NB4 (cell line): ENCODE measurements around the gene GRM8.

ENCODE experiments used
- MYC ChIP-seq: IDR thresholded peaks from 2 replicates; pipeline ENCODE4 v1.6.1; 2011; ENCODE audit warnings: low read depth, low read length
- POLR2A ChIP-seq: IDR thresholded peaks from 2 replicates; pipeline ENCODE4 v1.6.1; 2011; ENCODE audit warnings: mild to moderate bottlenecking; ENCODE audit not compliant: insufficient read length; ENCODE audit errors: extremely low read depth
- TF ChIP-seq, protein P1 (sequence below): IDR thresholded peaks from one replicate; pipeline ENCODE4 v1.5.1; 2012; ENCODE audit warnings: low read depth, low read length
- TF ChIP-seq, protein P2 (sequence below): IDR thresholded peaks from 2 replicates; pipeline ENCODE4 v1.6.1; 2011; ENCODE audit warnings: low read depth, low read length

DNA sequence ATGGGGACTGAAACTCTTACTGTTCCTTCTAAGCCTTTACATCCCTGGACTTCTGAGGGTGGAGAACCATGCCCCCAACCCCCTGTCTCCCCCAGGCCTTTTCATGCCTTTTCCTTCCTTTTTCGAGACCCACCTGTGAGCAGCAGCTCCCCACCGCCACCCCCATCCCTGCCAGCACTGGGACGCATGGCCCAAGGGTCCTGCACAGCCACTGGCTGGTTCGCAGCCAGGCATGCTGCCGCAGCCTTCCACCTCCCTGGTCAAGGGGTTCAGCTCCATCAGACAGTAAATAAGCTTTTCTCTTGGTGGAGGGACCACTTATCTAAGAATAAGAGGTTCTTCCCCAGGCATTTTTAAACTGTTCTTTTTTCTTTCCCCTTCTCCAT lies 584.4 kb downstream of the GRM8 start:
- TF ChIP-seq, protein P1, sequence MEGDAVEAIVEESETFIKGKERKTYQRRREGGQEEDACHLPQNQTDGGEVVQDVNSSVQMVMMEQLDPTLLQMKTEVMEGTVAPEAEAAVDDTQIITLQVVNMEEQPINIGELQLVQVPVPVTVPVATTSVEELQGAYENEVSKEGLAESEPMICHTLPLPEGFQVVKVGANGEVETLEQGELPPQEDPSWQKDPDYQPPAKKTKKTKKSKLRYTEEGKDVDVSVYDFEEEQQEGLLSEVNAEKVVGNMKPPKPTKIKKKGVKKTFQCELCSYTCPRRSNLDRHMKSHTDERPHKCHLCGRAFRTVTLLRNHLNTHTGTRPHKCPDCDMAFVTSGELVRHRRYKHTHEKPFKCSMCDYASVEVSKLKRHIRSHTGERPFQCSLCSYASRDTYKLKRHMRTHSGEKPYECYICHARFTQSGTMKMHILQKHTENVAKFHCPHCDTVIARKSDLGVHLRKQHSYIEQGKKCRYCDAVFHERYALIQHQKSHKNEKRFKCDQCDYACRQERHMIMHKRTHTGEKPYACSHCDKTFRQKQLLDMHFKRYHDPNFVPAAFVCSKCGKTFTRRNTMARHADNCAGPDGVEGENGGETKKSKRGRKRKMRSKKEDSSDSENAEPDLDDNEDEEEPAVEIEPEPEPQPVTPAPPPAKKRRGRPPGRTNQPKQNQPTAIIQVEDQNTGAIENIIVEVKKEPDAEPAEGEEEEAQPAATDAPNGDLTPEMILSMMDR: no peak
- TF ChIP-seq MYC (no peak), POLR2A (no peak)
- TF ChIP-seq, protein P2, sequence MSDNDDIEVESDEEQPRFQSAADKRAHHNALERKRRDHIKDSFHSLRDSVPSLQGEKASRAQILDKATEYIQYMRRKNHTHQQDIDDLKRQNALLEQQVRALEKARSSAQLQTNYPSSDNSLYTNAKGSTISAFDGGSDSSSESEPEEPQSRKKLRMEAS: no peak
